Activated CD4-positive, alpha-beta T cell treated with anti-CD3 and anti-CD28 coated beads, Interleukin-2, amount 50 U/mL, for 4 hours (primary cell): ENCODE measurements around the gene ERLIN1.
A peak's percentile ranks its signal among the peaks of the same experiment; 100 is the strongest.

ENCODE experiments used
- DNase-seq, 2 experiments: peaks; one replicate each; pipeline ENCODE4 v3.0.0-alpha.2; 2020

ERLIN1 gene

GRCh38 chr10:100168313-100168643 is 17.6 kb downstream of the ERLIN1 start:
- no peak for DNase-seq

- no peak for DNase-seq
Observed at GRCh38 chr10:100167553-100168312, 18.1 kb downstream of the ERLIN1 start.

- no peak for DNase-seq
Observed at GRCh38 chr10:100163704-100164621, 21.9 kb downstream of the ERLIN1 start.

- no peak for DNase-seq
Observed at GRCh38 chr10:100162696-100163095, 23.1 kb downstream of the ERLIN1 start.

- DNase-seq = no peak
Observed at GRCh38 chr10:100158044-100158805, 27.6 kb downstream of the ERLIN1 start.

GRCh38 chr10:100157156-100157555 is 28.7 kb downstream of the ERLIN1 start:
- DNase-seq = no peak

GRCh38 chr10:100155936-100156335 is 29.9 kb downstream of the ERLIN1 start:
- DNase-seq = no peak

- no peak for DNase-seq
Observed at GRCh38 chr10:100154666-100155065, 31.2 kb downstream of the ERLIN1 start.

GRCh38 chr10:100153239-100153825 is 32.5 kb downstream of the ERLIN1 start:
- no peak for DNase-seq

- DNase-seq = no peak
Observed at GRCh38 chr10:100151723-100152300, 34.0 kb downstream of the ERLIN1 start.

GRCh38 chr10:100148353-100149211 is 37.2 kb downstream of the ERLIN1 start:
- DNase-seq = peak; percentile 9 to 22

GRCh38 chr10:100146875-100147650 is 38.8 kb downstream of the ERLIN1 start:
- DNase-seq = no peak

GRCh38 chr10:100146398-100146797 is 39.4 kb downstream of the ERLIN1 start:
- DNase-seq = no peak

GRCh38 chr10:100143756-100144155 is 42.1 kb downstream of the ERLIN1 start:
- DNase-seq = no peak

GRCh38 chr10:100141446-100142087 is 44.3 kb downstream of the ERLIN1 start:
- no peak for DNase-seq

GRCh38 chr10:100140070-100140469 is 45.8 kb downstream of the ERLIN1 start:
- DNase-seq = no peak

- no peak for DNase-seq
Observed at GRCh38 chr10:100138921-100139496, 46.8 kb downstream of the ERLIN1 start.

- no peak for DNase-seq
Observed at GRCh38 chr10:100135486-100135885, 50.3 kb downstream of the ERLIN1 start.

GRCh38 chr10:100133801-100134200 is 52.0 kb downstream of the ERLIN1 start:
- no peak for DNase-seq

GRCh38 chr10:100132427-100132826 is 53.4 kb downstream of the ERLIN1 start:
- no peak for DNase-seq
